IMR-90 (cell line): Measurements from ENCODE around the gene SPRED3. TPM values are rescaled to one million over a fixed set of nuclear protein-coding genes. Genes with fewer than 3 reads are reported as not detected.

Source experiments
- ATAC-seq: fragments of 200-7000 bp; cut with Tn5 transposase; 2 replicates; pipeline ENCODE4 v1.9.1; 2020; ENCODE audit warnings: low read depth, mild to moderate bottlenecking, moderate library complexity
- BruUV-seq: library from RNA; stranded (reverse); fragments of 400-500 nt; replicated peaks from 2 replicates; lab custom pipeline; 2021; lab: Mats Ljungman, UMichigan
- CTCF ChIA-PET: fragments of 300-600 bp; formaldehyde crosslinking; extraction: SDS; loops from one replicate; lab custom pipeline; 2021; ENCODE audit warnings: antibody characterized with exemption; lab: Yijun Ruan, JAX
- POLR2A ChIA-PET: fragments of 300-600 bp; sonication (Branson Sonifier 250); formaldehyde crosslinking; loops from one replicate; lab custom pipeline; 2022; ENCODE audit warnings: antibody characterized with exemption; ENCODE audit not compliant: unreplicated experiment; lab: Charles Lee
- DNase-seq: peaks from one replicate; pipeline ENCODE4 v3.0.0; 2013
- H2AFZ ChIP-seq: replicated peaks from 2 replicates; pipeline ENCODE3; 2013; ENCODE audit warnings: low read length, mild to moderate bottlenecking; ENCODE audit not compliant: poor library complexity
- H2AK5ac ChIP-seq: 2 replicates; pipeline ENCODE4 v1.6.1; 2013; ENCODE audit warnings: low read depth, low read length, inconsistent platforms
- H2AK9ac ChIP-seq: replicated peaks from 2 replicates; pipeline ENCODE3; 2013; ENCODE audit warnings: mild to moderate bottlenecking, low read depth, low read length, moderate library complexity; ENCODE audit not compliant: poor library complexity
- H2BK120ac ChIP-seq: 2 replicates; pipeline ENCODE4 v1.6.1; 2013; ENCODE audit warnings: low read depth, low read length, inconsistent platforms
- H2BK15ac ChIP-seq: 3 replicates; pipeline ENCODE4 v1.6.1; 2013; ENCODE audit warnings: low read depth, low read length, inconsistent platforms
- H2BK20ac ChIP-seq: 2 replicates; pipeline ENCODE4 v1.6.1; 2013; ENCODE audit warnings: low read depth, mild to moderate bottlenecking, inconsistent platforms, low read length, moderate library complexity
- H2BK5ac ChIP-seq: 2 replicates; pipeline ENCODE4 v1.6.1; 2013; ENCODE audit warnings: mild to moderate bottlenecking, low read depth, low read length, inconsistent platforms; ENCODE audit not compliant: poor library complexity, severe bottlenecking
- H3K14ac ChIP-seq: replicated peaks from 2 replicates; pipeline ENCODE4 v1.6.1; 2013; ENCODE audit warnings: low read depth, low read length, inconsistent platforms
- H3K18ac ChIP-seq: 2 replicates; pipeline ENCODE4 v1.6.1; 2013; ENCODE audit warnings: low read depth, low read length, control low read depth
- H3K23ac ChIP-seq: 2 replicates; pipeline ENCODE4 v1.6.1; 2013; ENCODE audit warnings: low read depth, low read length, inconsistent platforms
- H3K27ac ChIP-seq: 2 replicates; pipeline ENCODE4 v1.5.1; 2013; ENCODE audit warnings: mild to moderate bottlenecking, control low read depth, low read length; ENCODE audit not compliant: insufficient read depth
- H3K27me3 ChIP-seq: 2 replicates; pipeline ENCODE4 v1.6.1; 2013; ENCODE audit warnings: low read length; ENCODE audit not compliant: control insufficient read depth, insufficient read depth
- H3K36me3 ChIP-seq: 2 replicates; pipeline ENCODE4 v1.6.1; 2013; ENCODE audit warnings: low read length, mixed read lengths; ENCODE audit not compliant: control insufficient read depth, insufficient read depth
- H3K4ac ChIP-seq: 2 replicates; pipeline ENCODE4 v1.6.1; 2013; ENCODE audit warnings: low read depth, low read length, inconsistent platforms
- H3K4me1 ChIP-seq: 2 replicates; pipeline ENCODE4 v1.6.1; 2013; ENCODE audit warnings: low read length, mixed read lengths; ENCODE audit not compliant: control insufficient read depth, insufficient read depth
- H3K4me2 ChIP-seq: 2 replicates; pipeline ENCODE4 v1.6.1; 2013; ENCODE audit warnings: low read depth, mild to moderate bottlenecking, control low read depth, low read length, moderate library complexity
- H3K4me3 ChIP-seq: 2 replicates; pipeline ENCODE4 v1.5.1; 2013; ENCODE audit warnings: low read depth, mild to moderate bottlenecking, control low read depth, low read length, moderate library complexity; ENCODE audit not compliant: insufficient read depth
- H3K56ac ChIP-seq: 2 replicates; pipeline ENCODE4 v1.6.1; 2013; ENCODE audit warnings: low read length, inconsistent platforms; ENCODE audit not compliant: insufficient read depth; ENCODE audit errors: extremely low read depth
- H3K79me1 ChIP-seq, 2 experiments: 2 replicates each; pipeline ENCODE4 v1.6.1; 2013; ENCODE audit warnings: low read length in 2 of 2, inconsistent platforms in 1 of 2, low read depth in 1 of 2
- H3K9ac ChIP-seq: 2 replicates; pipeline ENCODE4 v1.6.1; 2013; ENCODE audit warnings: low read depth, low read length, control low read depth
- H3K9me1 ChIP-seq: 2 replicates; pipeline ENCODE4 v1.6.1; 2013; ENCODE audit warnings: low read length, inconsistent platforms; ENCODE audit not compliant: insufficient read depth
- H3K9me3 ChIP-seq: 2 replicates; pipeline ENCODE4 v1.6.1; 2013; ENCODE audit warnings: low read length; ENCODE audit not compliant: control insufficient read depth, insufficient read depth
- H4K20me1 ChIP-seq: 2 replicates; pipeline ENCODE4 v1.6.1; 2013; ENCODE audit warnings: low read length, inconsistent platforms; ENCODE audit not compliant: insufficient read depth
- H4K5ac ChIP-seq: 2 replicates; pipeline ENCODE4 v1.6.1; 2013; ENCODE audit warnings: mild to moderate bottlenecking, low read depth, low read length, control low read depth
- H4K8ac ChIP-seq, 2 experiments: 2 replicates each; pipeline ENCODE4 v1.6.1; 2013; ENCODE audit warnings: low read depth in 2 of 2, low read length in 2 of 2, control low read depth in 1 of 2, inconsistent platforms in 1 of 2
- H4K91ac ChIP-seq: 2 replicates; pipeline ENCODE4 v1.6.1; 2013; ENCODE audit warnings: low read depth, low read length, inconsistent platforms; ENCODE audit not compliant: insufficient read depth
- CEBPB ChIP-seq: IDR thresholded peaks from 2 replicates; pipeline ENCODE4 v1.6.1; 2012; ENCODE audit warnings: low read depth, low read length, improper control_type of control experiment
- CHD1 ChIP-seq: IDR thresholded peaks from 2 replicates; pipeline ENCODE4 v1.6.1; 2012; ENCODE audit warnings: low read depth, low read length, improper control_type of control experiment
- CTCF ChIP-seq: conservative IDR thresholded peaks from 2 replicates; pipeline ENCODE4 v1.5.1; 2012; ENCODE audit warnings: mild to moderate bottlenecking, low read depth, low read length, improper control_type of control experiment
- ELK1 ChIP-seq: fragments of 150-350 bp; IDR thresholded peaks from 2 replicates; pipeline ENCODE4 v1.6.1; 2016; ENCODE audit warnings: low read depth, mild to moderate bottlenecking, low read length, moderate library complexity, borderline replicate concordance
- FOS ChIP-seq: fragments of 150-350 bp; IDR thresholded peaks from 2 replicates; pipeline ENCODE4 v1.6.1; 2016; ENCODE audit warnings: low read depth, low read length
- MAZ ChIP-seq: IDR thresholded peaks from 2 replicates; pipeline ENCODE4 v1.6.1; 2012; ENCODE audit warnings: low read depth, mild to moderate bottlenecking, low read length, improper control_type of control experiment, moderate library complexity, borderline replicate concordance
- NFE2L2 ChIP-seq: fragments of 150-350 bp; IDR thresholded peaks from 2 replicates; pipeline ENCODE4 v1.6.1; 2016; ENCODE audit warnings: low read depth, mild to moderate bottlenecking, low read length
- POLR2A ChIP-seq: IDR thresholded peaks from 2 replicates; pipeline ENCODE4 v1.6.1; 2012; ENCODE audit warnings: mild to moderate bottlenecking, low read depth, low read length
- RAD21 ChIP-seq: IDR thresholded peaks from 2 replicates; pipeline ENCODE4 v1.6.1; 2012; ENCODE audit warnings: low read length, improper control_type of control experiment
- RCOR1 ChIP-seq: IDR thresholded peaks from 2 replicates; pipeline ENCODE4 v1.6.1; 2012; ENCODE audit warnings: mild to moderate bottlenecking, low read length, improper control_type of control experiment; ENCODE audit not compliant: insufficient replicate concordance
- RFX5 ChIP-seq: IDR thresholded peaks from 2 replicates; pipeline ENCODE4 v1.8.0; 2012; ENCODE audit warnings: low read depth, mild to moderate bottlenecking, low read length, moderate library complexity
- SMC3 ChIP-seq: fragments of 150-350 bp; IDR thresholded peaks from 2 replicates; pipeline ENCODE4 v1.6.1; 2016; ENCODE audit warnings: low read depth, mild to moderate bottlenecking, antibody characterized with exemption, low read length, moderate library complexity
- USF2 ChIP-seq: fragments of 150-350 bp; IDR thresholded peaks from 2 replicates; pipeline ENCODE4 v1.6.1; 2017; ENCODE audit warnings: mild to moderate bottlenecking, antibody characterized with exemption, low read length, low read depth
- WGBS, 2 experiments: methylation state at CpG; one replicate each; pipeline versions ENCODE4 v1.1.5 to v1.1.7; 2013; ENCODE audit warnings: missing lambda C conversion rate in 2 of 2; ENCODE audit not compliant: insufficient read length in 1 of 2; ENCODE audit errors: extremely low coverage in 2 of 2; 5-methylcytosine and 5-hydroxymethylcytosine counted together
- dilution Hi-C: fragments of 300-500 bp; cut with HindIII; formaldehyde crosslinking; loops from one replicate; pipeline ENCODE4 v1.14.3; 2018; ENCODE audit warnings: low sequenced_read_pairs; ENCODE audit not compliant: unreplicated experiment
- in situ Hi-C: fragments of 300-500 bp; cut with MboI; formaldehyde crosslinking; loops from 3 replicates; pipeline ENCODE4 v1.14.3; 2019; ENCODE audit warnings: low sequenced_read_pairs, inconsistent platforms, mixed read lengths
- intact Hi-C: fragments of 100-400 bp; cut with micrococcal nuclease; formaldehyde crosslinking; loops from 2 replicates; pipeline ENCODE4 v1.10.0; 2022
- polyA plus RNA-seq, 3 experiments: library from polyadenylated mRNA; depleted of rRNA; stranded (reverse); fragments of >200 nt; gene quantifications; 2 replicates each; pipeline ENCODE4 v1.2.3, GENCODE V29; 2012; ENCODE audit warnings: low replicate concordance in 1 of 3
- total RNA-seq: library from RNA; depleted of rRNA; stranded (reverse); fragments of >200 nt; gene quantifications from 2 replicates; pipeline ENCODE4 v1.2.3, GENCODE V29; 2012

The SPRED3 gene
- total and polyA plus RNA-seq, 2 of the 4 experiments (the other 2 are of a cell fraction), result 0.90 to 7.9 TPM

- no peaks in the 10 kb centered on the region for H3K9me3 ChIP-seq
- no peak overlapping the region for H3K4ac ChIP-seq
- H3K9me1 ChIP-seq, result no peaks in the 10 kb centered on the region
- H3K27ac ChIP-seq, result no peak overlapping the region
- H2BK5ac ChIP-seq, result no peak overlapping the region
- WGBS, 2 experiments, result 49% methylated on average over 2 of the region's 14 CpGs; no CpG with 5 or more reads in 1 of the 2 experiments
- POLR2A ChIA-PET, result no interaction called here
- no peaks in the 10 kb centered on the region for H3K36me3 ChIP-seq
- H2AK5ac ChIP-seq, result no peak overlapping the region
- no peaks in the 10 kb centered on the region for H3K4me1 ChIP-seq
- H4K91ac ChIP-seq, result no peak overlapping the region
- in situ Hi-C loops (no loop called here), intact Hi-C loops (no loop called here), dilution Hi-C loops (no loop called here)
- no peak overlapping the region for H3K4me3 ChIP-seq
- H3K56ac ChIP-seq, result no peak overlapping the region
- no TSS peak for BruUV-seq
- no peaks in the 10 kb centered on the region for H3K79me1 ChIP-seq
- peaks cover 34% of the 10 kb centered on the region for H3K27me3 ChIP-seq
- DNase-seq, result no peak
- no peak overlapping the region for H2BK20ac ChIP-seq
- H3K23ac ChIP-seq, result no peak overlapping the region
- no peak overlapping the region for H3K4me2 ChIP-seq
- no peak overlapping the region for H3K9ac ChIP-seq
- no peak overlapping the region for H4K5ac ChIP-seq
- no peak overlapping the region for H2BK120ac ChIP-seq
- no peak overlapping the region for H2AK9ac ChIP-seq
- peak overlapping the region; percentile 33 for H2AFZ ChIP-seq
- CTCF ChIA-PET, result no interaction called here
- H2BK15ac ChIP-seq, result no peak overlapping the region
- H4K8ac ChIP-seq, result no peak overlapping the region
- H4K20me1 ChIP-seq, result no peaks in the 10 kb centered on the region
- TF ChIP-seq POLR2A, result no peak
- TF ChIP-seq RCOR1, result no peak
- no peak for TF ChIP-seq CEBPB
- TF ChIP-seq MAZ, result no peak
- TF ChIP-seq FOS, result no peak
- no peak for TF ChIP-seq CHD1
- TF ChIP-seq RFX5, result no peak
- TF ChIP-seq CTCF, result no peak
- no peak for TF ChIP-seq USF2
- TF ChIP-seq RAD21, result no peak
- TF ChIP-seq ELK1, result no peak
- TF ChIP-seq SMC3, result no peak
- TF ChIP-seq NFE2L2, result no peak
- ATAC-seq, result no peak
- H3K14ac ChIP-seq, result no peak overlapping the region
- H3K18ac ChIP-seq, result no peak overlapping the region
Measured at GRCh38 chr19:38429055-38429810, 40.7 kb downstream of the SPRED3 start.
